HepG2 (cell line): Measurements from ENCODE around the gene MNAT1. TPM values are rescaled to one million over a fixed set of nuclear protein-coding genes. Genes with fewer than 3 reads are reported as not detected.

Experiments
- AGO1 ChIP-seq: fragments of 200-400 bp; formaldehyde crosslinking; IDR thresholded peaks from 2 replicates; pipeline ENCODE4 v1.6.1; 2017; ENCODE audit warnings: mild to moderate bottlenecking, low read depth, low read length, moderate library complexity; ENCODE audit not compliant: poor library complexity, severe bottlenecking
- EP300 ChIP-seq, 3 experiments: sonication (generic) in 1 of 3; formaldehyde crosslinking in 1 of 3; IDR thresholded peaks; 2 replicates each; pipeline versions ENCODE4 v1.5.1 to v1.6.1; 2011 to 2020; ENCODE audit warnings: low read depth in 2 of 3, low read length in 2 of 3, borderline replicate concordance in 1 of 3, improper control_type of control experiment in 1 of 3, mild to moderate bottlenecking in 1 of 3, missing genetic modification reagents in 1 of 3, moderate library complexity in 1 of 3
- HDAC1 ChIP-seq: sonication (generic); formaldehyde crosslinking; IDR thresholded peaks from 2 replicates; pipeline ENCODE4 v1.5.1; 2020; ENCODE audit warnings: mild to moderate bottlenecking, missing genetic modification reagents
- KDM3A ChIP-seq: IDR thresholded peaks from 2 replicates; pipeline ENCODE4 v1.6.1; 2018; ENCODE audit warnings: low read depth, missing compliant biosample characterization
- KLF13 ChIP-seq: sonication (generic); formaldehyde crosslinking; IDR thresholded peaks from 2 replicates; pipeline ENCODE4 v1.4.0; 2020; ENCODE audit warnings: mild to moderate bottlenecking, missing genetic modification reagents
- PITX1 ChIP-seq: sonication (generic); formaldehyde crosslinking; IDR thresholded peaks from 2 replicates; pipeline ENCODE4 v1.5.1; 2020; ENCODE audit warnings: mild to moderate bottlenecking, missing genetic modification reagents
- TBL1XR1 ChIP-seq: fragments of 150-350 bp; IDR thresholded peaks from 2 replicates; pipeline ENCODE4 v1.6.1; 2014; ENCODE audit warnings: borderline replicate concordance, low read length; ENCODE audit not compliant: partially characterized antibody
- TFDP2 ChIP-seq: sonication (generic); formaldehyde crosslinking; IDR thresholded peaks from 2 replicates; pipeline ENCODE4 v1.4.0; 2020; ENCODE audit warnings: missing genetic modification reagents
- ZBED4 ChIP-seq: sonication (generic); formaldehyde crosslinking; IDR thresholded peaks from 2 replicates; pipeline ENCODE4 v1.4.0; 2020; ENCODE audit warnings: missing genetic modification reagents, borderline replicate concordance
- ZBTB37 ChIP-seq: sonication (generic); formaldehyde crosslinking; IDR thresholded peaks from 2 replicates; pipeline ENCODE4 v1.4.0; 2020; ENCODE audit warnings: mild to moderate bottlenecking, missing genetic modification reagents
- ZNF124 ChIP-seq: sonication (generic); formaldehyde crosslinking; IDR thresholded peaks from 2 replicates; pipeline ENCODE4 v1.4.0; 2020; ENCODE audit warnings: missing genetic modification reagents
- ZNF607 ChIP-seq: sonication (generic); formaldehyde crosslinking; IDR thresholded peaks from 2 replicates; pipeline ENCODE4 v1.5.1; 2020; ENCODE audit warnings: missing genetic modification reagents, mild to moderate bottlenecking, borderline replicate concordance
- ZNF788 ChIP-seq: sonication (generic); formaldehyde crosslinking; IDR thresholded peaks from 2 replicates; pipeline ENCODE4 v1.5.0; 2020; ENCODE audit warnings: mild to moderate bottlenecking, missing genetic modification reagents, borderline replicate concordance
- polyA plus RNA-seq, 8 experiments: library from polyadenylated mRNA; depleted of rRNA in 3 of 8; stranded (reverse) in 7 of 8; unstranded in 1 of 8; fragments of >200 nt; fragmentation: Illumina TruSeq in 4 of 8; extraction: Trizol in 4 of 8; gene quantifications; 2 replicates each; pipeline versions ENCODE4 v1.2.1 to v1.2.3, GENCODE V29; 2011 to 2016; ENCODE audit warnings: low read depth in 4 of 8, missing spikeins in 1 of 8, mixed read lengths in 1 of 8; ENCODE audit not compliant: insufficient read depth in 1 of 8
- total RNA-seq, 5 experiments: library from RNA; depleted of rRNA; stranded (reverse); fragments of >200 nt; fragmentation: Illumina TruSeq; extraction: Trizol; gene quantifications; 2 replicates each; pipeline ENCODE4 v1.2.3, GENCODE V29; 2016; ENCODE audit warnings: low read depth in 1 of 5
- TF ChIP-seq, protein P1 (sequence below): sonication (generic); formaldehyde crosslinking; IDR thresholded peaks from 2 replicates; pipeline ENCODE4 v1.4.0; 2020; ENCODE audit warnings: low read depth, mild to moderate bottlenecking, missing genetic modification reagents
- TF ChIP-seq, protein P2 (sequence below): sonication (generic); formaldehyde crosslinking; IDR thresholded peaks from 2 replicates; pipeline ENCODE4 v1.5.1; 2020; ENCODE audit warnings: missing genetic modification reagents, mild to moderate bottlenecking, borderline replicate concordance
- TF ChIP-seq, protein P3 (sequence below): IDR thresholded peaks from 2 replicates; pipeline ENCODE4 v1.6.1; 2016; ENCODE audit warnings: low read depth, control low read depth

Gene MNAT1
- total and polyA plus RNA-seq, 2 of the 13 experiments (the other 11 are each of a cell fraction or from before 2014, with no cell fraction given) = 49.2 to 94.8 TPM

DNA sequence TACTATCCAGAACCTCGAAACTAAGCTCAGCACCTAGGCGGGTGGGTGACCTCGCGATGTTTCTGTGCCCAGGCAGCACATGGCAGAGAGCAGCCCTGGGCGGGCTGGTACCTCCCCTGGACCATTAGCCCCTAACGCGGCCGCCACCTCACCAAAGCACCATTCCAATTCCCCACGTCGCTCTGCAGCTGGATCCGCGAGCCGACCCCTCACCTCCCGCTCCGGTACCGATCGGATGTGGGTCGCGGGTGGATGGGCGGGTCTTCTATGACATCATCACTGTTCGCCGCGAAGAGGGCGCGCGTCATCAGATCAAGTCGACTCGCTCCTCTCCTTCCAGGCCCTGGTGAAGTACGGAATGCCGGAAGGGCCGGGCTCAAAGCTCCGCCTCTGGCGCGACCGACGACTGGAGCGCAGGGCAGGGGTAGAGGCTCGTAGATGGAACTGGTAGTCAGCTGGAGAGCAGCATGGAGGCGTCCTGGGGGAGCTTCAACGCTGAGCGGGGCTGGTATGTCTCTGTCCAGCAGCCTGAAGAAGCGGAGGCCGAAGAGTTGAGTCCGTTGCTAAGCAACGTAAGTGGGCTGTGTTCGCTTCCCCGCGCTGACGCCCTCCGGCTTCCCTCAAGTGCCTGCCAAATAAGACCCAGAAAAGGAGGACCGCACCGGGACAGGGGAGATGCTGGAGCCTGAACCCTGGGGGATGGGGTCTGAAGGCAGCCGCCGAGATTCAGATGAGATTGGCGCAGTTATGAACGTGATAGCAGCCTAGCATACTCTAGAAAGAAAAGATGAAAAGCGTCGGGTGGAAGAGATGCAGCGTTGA is 246.5 kb downstream of the MNAT1 start, which contains the start of the genes SLC38A6 and TRMT5 (continued):
- TF ChIP-seq ZBTB37 (CRISPR knock-in tag) (no peak), TFDP2 (CRISPR knock-in tag) (peak; percentile 30; the same call in 1 of the 2 replicates), ZNF124 (CRISPR knock-in tag) (peak; percentile 93), TBL1XR1 (peak; percentile 58), ZNF607 (CRISPR knock-in tag) (peak; percentile 56), EP300 (IDR thresholded peaks at IDR 0.05; ENCODE audit: low read depth in 2 of 2, low read length in 2 of 2) (peak; percentile 16 to 43; a peak in 2 of 4 replicates), EP300 (CRISPR knock-in tag; IDR thresholded peaks at IDR 0.05; ENCODE audit: borderline replicate concordance) (no peak), AGO1 (no peak), ZNF788 (CRISPR knock-in tag) (peak; percentile 87; the same call in 1 of the 2 replicates), KDM3A (peak; percentile 74; the same call in 1 of the 2 replicates), KLF13 (CRISPR knock-in tag) (0 out of 2 replicates have a peak, but pooled peaks have one; percentile 18), HDAC1 (peak; percentile 95), ZBED4 (CRISPR knock-in tag) (peak; percentile 99), PITX1 (peak; percentile 84)
- TF ChIP-seq, protein P1, sequence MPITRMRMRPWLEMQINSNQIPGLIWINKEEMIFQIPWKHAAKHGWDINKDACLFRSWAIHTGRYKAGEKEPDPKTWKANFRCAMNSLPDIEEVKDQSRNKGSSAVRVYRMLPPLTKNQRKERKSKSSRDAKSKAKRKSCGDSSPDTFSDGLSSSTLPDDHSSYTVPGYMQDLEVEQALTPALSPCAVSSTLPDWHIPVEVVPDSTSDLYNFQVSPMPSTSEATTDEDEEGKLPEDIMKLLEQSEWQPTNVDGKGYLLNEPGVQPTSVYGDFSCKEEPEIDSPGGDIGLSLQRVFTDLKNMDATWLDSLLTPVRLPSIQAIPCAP (CRISPR knock-in tag) = no peak
- TF ChIP-seq, protein P2, sequence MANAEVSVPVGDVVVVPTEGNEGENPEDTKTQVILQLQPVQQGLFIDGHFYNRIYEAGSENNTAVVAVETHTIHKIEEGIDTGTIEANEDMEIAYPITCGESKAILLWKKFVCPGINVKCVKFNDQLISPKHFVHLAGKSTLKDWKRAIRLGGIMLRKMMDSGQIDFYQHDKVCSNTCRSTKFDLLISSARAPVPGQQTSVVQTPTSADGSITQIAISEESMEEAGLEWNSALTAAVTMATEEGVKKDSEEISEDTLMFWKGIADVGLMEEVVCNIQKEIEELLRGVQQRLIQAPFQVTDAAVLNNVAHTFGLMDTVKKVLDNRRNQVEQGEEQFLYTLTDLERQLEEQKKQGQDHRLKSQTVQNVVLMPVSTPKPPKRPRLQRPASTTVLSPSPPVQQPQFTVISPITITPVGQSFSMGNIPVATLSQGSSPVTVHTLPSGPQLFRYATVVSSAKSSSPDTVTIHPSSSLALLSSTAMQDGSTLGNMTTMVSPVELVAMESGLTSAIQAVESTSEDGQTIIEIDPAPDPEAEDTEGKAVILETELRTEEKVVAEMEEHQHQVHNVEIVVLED (CRISPR knock-in tag) = peak; percentile 48; the same call in 1 of the 2 replicates
- TF ChIP-seq, protein P3, sequence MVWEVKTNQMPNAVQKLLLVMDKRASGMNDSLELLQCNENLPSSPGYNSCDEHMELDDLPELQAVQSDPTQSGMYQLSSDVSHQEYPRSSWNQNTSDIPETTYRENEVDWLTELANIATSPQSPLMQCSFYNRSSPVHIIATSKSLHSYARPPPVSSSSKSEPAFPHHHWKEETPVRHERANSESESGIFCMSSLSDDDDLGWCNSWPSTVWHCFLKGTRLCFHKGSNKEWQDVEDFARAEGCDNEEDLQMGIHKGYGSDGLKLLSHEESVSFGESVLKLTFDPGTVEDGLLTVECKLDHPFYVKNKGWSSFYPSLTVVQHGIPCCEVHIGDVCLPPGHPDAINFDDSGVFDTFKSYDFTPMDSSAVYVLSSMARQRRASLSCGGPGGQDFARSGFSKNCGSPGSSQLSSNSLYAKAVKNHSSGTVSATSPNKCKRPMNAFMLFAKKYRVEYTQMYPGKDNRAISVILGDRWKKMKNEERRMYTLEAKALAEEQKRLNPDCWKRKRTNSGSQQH (CRISPR knock-in tag) = peak; percentile 97
